LNCaP clone FGC (cell line): ENCODE measurements around the gene OR6Q1.

ENCODE experiments used
- DNase-seq: peaks from one replicate; pipeline ENCODE4 v3.0.0-alpha.2; 2011; ENCODE audit warnings: low read depth
- H3K4me3 ChIP-seq: 2 replicates; pipeline ENCODE4 v1.5.1; 2011; ENCODE audit warnings: mild to moderate bottlenecking, low read depth, low read length, control low read depth
- TF ChIP-seq, protein P1 (sequence below): IDR thresholded peaks from 2 replicates; pipeline ENCODE4 v1.5.1; 2012; ENCODE audit warnings: mild to moderate bottlenecking; ENCODE audit not compliant: control insufficient read depth, insufficient read depth; ENCODE audit errors: extremely low read depth

Gene OR6Q1

DNA sequence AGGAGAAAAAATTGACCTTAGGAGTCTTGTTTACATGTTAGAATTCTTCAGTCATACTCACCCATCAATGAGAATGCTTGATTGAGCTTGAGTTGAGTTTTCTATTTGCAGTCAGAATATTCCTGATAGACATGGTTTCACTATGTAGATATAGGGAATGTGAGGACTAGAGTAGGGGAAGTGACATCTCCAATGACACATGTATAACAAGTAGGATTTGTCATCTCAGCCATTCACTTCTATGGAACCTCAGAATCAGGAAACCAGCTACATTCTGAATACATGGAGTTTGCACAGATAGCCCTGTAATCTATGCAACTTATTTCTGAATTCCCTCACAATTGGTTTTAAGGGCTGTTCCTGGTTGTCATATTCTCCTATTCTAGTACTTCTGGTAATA, 27.2 kb upstream of the OR6Q1 start:
- TF ChIP-seq, protein P1, sequence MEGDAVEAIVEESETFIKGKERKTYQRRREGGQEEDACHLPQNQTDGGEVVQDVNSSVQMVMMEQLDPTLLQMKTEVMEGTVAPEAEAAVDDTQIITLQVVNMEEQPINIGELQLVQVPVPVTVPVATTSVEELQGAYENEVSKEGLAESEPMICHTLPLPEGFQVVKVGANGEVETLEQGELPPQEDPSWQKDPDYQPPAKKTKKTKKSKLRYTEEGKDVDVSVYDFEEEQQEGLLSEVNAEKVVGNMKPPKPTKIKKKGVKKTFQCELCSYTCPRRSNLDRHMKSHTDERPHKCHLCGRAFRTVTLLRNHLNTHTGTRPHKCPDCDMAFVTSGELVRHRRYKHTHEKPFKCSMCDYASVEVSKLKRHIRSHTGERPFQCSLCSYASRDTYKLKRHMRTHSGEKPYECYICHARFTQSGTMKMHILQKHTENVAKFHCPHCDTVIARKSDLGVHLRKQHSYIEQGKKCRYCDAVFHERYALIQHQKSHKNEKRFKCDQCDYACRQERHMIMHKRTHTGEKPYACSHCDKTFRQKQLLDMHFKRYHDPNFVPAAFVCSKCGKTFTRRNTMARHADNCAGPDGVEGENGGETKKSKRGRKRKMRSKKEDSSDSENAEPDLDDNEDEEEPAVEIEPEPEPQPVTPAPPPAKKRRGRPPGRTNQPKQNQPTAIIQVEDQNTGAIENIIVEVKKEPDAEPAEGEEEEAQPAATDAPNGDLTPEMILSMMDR = no peak
- H3K4me3 ChIP-seq = no peak overlapping the region
- DNase-seq = no peak

DNA sequence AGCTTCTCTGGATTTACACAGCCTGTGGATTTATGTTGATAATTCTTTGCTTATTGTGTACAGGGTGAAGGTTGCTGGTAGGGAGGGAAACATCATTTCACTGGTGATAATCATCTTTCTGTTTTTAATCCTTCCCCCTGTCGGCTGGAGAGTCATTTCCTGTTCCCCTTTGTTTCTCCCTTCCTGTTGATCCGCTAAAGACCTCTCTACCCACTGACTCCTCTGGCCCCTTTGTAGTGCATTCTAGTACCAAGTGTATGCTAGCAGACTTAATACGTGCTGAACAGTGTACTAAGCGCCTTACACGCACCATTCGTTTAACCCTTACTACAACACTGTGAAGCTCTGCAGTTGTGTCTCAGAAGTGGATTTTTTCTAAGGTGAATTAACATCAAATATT, 26.1 kb upstream of the OR6Q1 start:
- no peak overlapping the region for H3K4me3 ChIP-seq
- TF ChIP-seq, protein P1 = no peak
- no peak for DNase-seq

DNA sequence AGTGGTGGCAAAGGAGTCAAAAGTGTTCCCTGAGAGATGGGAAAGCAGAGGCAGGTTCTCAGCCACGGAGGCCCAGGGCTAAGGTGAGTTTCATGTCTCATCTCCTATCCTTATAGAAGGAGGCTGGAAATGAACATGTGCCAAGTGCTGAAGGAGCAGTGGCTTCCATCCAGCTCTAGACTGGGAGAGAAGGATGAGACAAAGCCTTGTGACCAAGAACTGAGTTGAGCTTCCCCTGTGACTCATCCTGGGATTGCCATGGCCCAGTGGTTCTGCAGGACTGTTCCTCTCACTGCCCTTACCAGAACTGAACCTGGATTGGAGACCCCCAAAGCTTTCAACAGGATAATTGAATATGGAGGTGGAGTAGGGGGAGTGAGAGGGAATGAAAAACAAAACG, 23.8 kb upstream of the OR6Q1 start:
- no peak overlapping the region for H3K4me3 ChIP-seq
- no peak for DNase-seq
- TF ChIP-seq, protein P1 = no peak

DNA sequence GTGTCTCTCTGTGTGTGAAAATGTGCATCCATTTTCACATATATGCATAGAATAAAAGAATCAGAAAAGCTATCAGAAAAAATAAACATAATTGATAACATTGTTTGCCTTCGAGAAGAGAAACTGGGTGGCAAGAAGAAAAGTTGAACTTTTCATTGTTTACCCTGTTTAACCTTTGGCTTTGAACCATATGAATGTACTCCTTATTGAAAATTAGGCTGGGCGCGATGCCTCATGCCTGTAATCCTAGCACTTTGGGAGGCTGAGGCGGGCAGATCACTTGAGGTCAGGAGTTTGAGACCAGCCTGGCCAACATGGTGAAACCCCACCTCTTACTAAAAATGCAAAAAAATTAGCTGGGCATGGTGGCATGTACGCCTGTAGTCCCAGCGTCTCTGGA, 19.0 kb upstream of the OR6Q1 start:
- TF ChIP-seq, protein P1 = no peak
- DNase-seq = no peak
- H3K4me3 ChIP-seq = no peak overlapping the region

DNA sequence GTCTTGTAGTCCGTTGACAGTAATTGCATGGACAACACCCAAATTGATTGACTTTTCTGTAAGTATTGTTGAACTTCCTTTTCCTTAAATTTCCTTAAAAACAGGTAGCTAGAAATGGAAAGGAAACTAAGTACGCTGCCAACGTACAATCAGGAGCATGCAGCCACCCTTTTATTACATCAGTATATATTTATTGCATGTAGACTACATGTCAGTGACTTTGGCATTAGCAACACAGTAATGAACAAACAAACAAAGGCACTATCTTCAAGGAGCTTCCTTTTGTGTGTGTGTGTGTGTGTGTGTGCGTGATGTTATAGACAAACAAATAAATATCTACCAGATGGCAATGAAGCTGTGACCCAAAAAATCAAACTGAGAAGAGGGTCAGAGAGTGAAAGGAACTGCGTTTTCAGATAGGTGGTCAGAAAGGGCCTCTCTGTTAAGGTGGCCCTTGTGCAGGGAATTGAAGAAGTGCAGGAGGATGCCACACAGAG, 7.3 kb upstream of the OR6Q1 start, which contains the start of gene OR9Q1:
TSS of gene OR9Q1 (plus strand) at position 447 of the 497 bp plus-strand sequence. CDS start 155,564 bp downstream, outside the sequence.
- no peak within 1 kb of the TSS for H3K4me3 ChIP-seq

DNA sequence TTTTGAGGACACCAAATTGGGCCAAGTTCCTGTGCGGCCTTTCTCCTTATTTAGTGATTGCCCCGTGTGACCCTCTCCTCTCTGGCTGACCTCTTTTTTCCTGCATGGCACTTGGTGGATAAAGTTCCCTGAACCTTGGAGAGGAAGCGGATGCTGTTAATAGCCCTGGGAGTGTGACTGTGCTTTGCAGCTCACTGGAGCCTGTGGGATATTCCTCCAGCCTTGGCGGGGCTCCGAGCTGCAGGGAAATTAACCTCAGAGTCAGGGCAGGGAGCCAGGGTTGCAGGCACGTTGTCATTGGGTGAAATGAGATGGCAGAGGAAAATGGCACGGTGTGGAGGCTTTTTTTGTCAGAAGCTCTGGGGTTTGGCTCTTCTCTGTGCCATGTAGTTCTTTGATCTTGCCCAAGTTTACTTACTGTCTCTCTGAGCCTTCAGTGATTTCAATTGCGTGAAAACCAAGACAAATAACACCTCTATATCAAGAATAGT, 6.1 kb upstream of the OR6Q1 start:
- no peak overlapping the region for H3K4me3 ChIP-seq
- TF ChIP-seq, protein P1 = no peak
- no peak for DNase-seq

More for the DNA sequence above, 7.3 kb upstream of the OR6Q1 start, which contains the start of gene OR9Q1:
- no peak for DNase-seq
- TF ChIP-seq, protein P1 = no peak

DNA sequence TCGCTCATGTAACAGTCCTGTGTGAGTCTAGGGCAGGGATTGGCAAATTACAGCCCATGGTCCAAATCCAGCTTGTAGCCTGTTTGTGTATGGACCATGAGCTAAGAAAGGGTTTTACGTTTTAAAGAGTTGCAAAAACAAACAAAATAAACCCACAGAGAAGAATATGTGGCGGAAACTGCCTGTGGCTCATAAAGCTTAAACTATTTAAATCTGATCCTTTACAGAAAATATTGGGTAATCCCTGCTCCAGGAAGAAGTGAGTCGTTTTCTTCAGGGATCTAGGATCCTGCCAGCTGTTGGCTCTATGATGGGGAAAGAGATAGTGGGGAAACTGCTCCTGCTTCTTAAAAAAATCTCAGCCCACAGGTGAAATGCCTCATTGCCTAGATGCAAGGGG, 3.4 kb upstream of the OR6Q1 start:
- no peak for DNase-seq
- TF ChIP-seq, protein P1 = no peak
- H3K4me3 ChIP-seq = no peak overlapping the region
